H1 (cell line): ENCODE results near the gene RRAS2.

ENCODE experiments used
- ASH2L ChIP-seq: fragments of 200-600, 300-600 bp; sonication (generic); IDR thresholded peaks from one replicate; pipeline ENCODE4 v1.7.1; 2017; ENCODE audit warnings: low read length
- RFX5 ChIP-seq: IDR thresholded peaks from 2 replicates; pipeline ENCODE4 v1.6.1; 2011; ENCODE audit warnings: low read depth, low read length, improper control_type of control experiment, borderline replicate concordance

- TF ChIP-seq ASH2L (no peak), RFX5 (no peak)
Observed at GRCh38 chr11:14396273-14396672, 37.3 kb upstream of the RRAS2 start.
